ENCODE data around the gene RCAN3.

The RCAN3 gene

GRCh38 chr1:24578846-24579245 is 76.2 kb downstream of the RCAN3 start:
- DNase-seq (ENCODE audit: low read depth in 2 of 2) = no peak

- no peak for DNase-seq (ENCODE audit: low read depth in 2 of 2)
Measured at GRCh38 chr1:24580756-24581155, 78.1 kb downstream of the RCAN3 start.

GRCh38 chr1:24584171-24584647 is 81.6 kb downstream of the RCAN3 start:
- peak in 1 of 2 donors; percentile 1 for DNase-seq (ENCODE audit: low read depth in 2 of 2)

GRCh38 chr1:24586119-24586518 is 83.5 kb downstream of the RCAN3 start:
- no peak for DNase-seq (ENCODE audit: low read depth in 2 of 2)

DNA sequence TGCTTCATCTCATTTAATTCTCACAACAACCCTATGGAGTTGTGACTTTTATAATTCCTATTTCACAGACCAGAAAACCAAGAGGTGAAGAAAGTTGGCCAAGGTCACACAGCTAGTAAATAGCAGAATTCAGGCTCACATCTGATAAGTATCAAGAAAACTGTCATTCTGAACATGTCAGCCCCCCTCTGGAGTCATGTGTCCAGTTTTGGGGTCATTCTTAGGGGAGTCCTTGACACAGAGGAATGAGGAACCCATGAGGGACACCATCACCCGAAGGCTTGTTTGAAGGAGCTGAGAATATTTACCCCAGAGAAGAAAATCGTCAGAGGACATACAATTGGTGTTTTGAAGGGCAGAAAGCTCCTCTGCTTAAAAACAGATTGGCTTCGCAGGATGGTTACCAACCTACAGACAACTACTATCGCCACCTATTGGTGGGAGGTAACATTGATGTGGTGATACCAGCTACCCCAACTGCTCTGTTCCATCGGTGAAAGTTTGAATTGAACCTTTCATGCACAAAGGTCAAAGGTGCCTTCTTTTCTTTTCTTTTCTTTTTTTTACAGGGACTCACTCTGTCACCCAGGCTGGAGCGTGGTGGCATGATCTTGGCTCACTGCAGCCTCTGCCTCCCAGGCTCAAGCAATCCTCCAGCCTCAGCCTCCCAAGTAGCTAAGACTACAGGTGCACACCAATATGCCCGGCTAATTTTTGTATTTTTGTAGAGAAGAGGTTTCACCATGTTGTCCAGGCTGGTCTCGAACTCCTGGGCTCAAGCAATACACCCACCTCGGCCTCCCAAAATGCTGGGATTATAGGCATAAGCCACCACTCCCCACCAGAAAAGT is 84.6 kb downstream of the RCAN3 start:
- peak in 1 of 2 donors; percentile 19 for DNase-seq (ENCODE audit: low read depth in 2 of 2)

GRCh38 chr1:24588573-24588972 is 85.9 kb downstream of the RCAN3 start:
- no peak for DNase-seq (ENCODE audit: low read depth in 2 of 2)

DNA sequence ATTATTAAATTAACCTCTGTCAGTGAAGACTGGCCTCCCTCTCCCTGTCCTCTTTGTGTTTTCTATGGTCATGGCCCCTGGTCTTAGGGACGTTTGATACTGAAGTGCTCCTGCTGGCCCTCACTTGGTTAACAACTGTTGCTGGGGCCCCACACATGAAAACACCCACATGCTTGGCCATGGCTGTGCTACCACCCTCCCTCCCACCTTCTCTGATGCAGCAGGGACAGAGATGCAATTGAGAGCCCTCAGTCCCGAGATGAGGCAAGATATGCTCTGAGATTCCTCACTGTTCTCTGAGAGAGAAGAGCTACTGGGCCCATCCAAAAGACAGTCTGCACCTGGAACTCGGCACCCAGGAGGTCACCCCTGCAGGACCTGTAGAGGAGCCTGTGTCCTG is 86.6 kb downstream of the RCAN3 start:
- DNase-seq (ENCODE audit: low read depth in 2 of 2) = no peak
